NCI-H2227 treated with DMSO at 0.1 percent for 48 hours (cell line): Measurements from ENCODE around the gene UST.
A peak's percentile ranks its signal among the peaks of the same experiment; 100 is the strongest.
"Not testable (repeated sequence)": the region's sequence is repeated elsewhere in the genome, so short reads cannot be mapped to it uniquely, and the experiment has no call there.

Experiments used
- DNase-seq: peaks from one replicate; lab custom pipeline; 2025; lab: John Stamatoyannopoulos, UW

UST gene

DNA sequence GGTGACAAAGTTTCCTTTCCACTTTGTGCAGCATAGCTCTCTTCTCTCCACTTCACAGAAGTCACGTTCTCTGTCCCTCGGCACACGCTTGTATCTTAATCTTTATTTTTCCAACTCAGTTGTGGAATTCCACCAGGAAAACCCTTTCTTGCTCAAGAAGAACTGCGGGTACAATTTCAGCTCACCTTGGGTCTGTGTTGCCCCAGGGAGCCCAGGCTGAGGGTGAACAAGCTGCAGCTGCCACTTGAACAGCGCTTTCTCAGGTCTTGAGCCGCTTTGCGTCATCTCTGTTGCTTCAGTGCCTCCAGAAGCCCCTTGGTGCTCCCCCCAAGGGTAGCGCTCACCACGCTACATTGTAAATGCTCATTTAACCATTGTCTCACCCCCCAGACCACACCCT lies 341.5 kb downstream of the UST start:
- DNase-seq: no peak

GRCh38 chr6:149089510-149089909 lies 342.7 kb downstream of the UST start:
- DNase-seq: no peak

- no peak for DNase-seq
These were observed 344.1 kb downstream of the UST start for GRCh38 chr6:149090937-149091336.

DNA sequence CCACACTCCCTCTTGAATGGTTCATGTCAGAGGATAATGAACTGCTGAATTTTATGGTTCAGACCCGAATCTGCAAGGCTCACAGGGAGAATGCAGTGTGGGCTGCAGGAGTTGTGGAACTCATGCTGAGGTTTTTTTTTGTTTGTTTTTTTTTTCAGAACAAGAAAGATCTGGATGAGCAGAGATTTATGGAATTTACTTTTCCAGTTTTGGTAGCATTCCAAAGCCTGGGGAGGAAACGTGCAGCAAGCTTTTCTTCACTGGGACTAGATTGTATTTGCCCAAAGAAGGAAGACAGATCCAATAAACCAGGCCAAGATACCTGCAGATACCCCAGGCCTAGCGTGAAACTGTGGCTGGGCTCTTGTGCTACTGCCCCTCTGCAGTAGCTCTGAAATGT lies 346.8 kb downstream of the UST start:
- no peak for DNase-seq

DNA sequence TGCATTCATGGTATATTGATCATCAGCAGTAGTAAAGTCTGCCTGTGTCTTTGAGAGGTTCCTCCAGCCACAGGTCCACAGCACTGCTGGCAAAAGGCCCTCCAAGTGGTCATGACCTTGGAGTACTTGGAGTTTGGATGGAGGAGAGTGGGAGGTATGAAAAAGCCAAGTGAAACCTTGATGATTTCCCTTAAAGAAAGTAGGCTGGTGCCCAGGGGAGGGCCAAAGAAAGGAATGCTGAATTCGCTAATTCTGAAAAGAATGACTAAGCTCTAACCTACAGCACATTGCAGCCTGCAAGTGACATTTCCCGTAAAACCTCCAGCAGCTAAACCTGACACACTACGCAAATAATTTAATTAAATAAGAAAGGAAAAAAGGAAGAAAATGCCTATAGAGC lies 347.3 kb downstream of the UST start:
- DNase-seq: no peak

GRCh38 chr6:149094934-149095351 lies 348.1 kb downstream of the UST start:
- peak; percentile 69 for DNase-seq

GRCh38 chr6:149095842-149096241 lies 349.0 kb downstream of the UST start:
- DNase-seq: no peak

DNA sequence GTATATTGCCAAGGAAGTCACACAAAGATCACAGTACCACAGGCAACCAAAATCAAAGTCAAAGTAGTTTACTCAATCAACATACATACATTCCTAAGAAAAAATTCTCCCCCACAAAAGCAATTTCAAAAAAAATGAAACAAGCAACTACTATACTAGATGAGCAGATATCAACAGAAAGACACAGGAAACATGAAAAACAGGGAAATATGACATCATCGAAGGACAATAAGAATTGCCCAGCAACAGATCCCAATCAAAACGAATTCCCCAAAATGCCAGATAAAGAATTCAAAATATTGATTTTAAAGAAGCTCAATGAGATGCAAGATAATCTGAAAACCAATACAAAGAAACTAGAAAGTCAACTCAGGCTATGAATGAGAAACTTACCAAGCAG lies 351.0 kb downstream of the UST start:
- no peak for DNase-seq

- no peak for DNase-seq
These were observed 352.0 kb downstream of the UST start for GRCh38 chr6:149098700-149099276.

DNA sequence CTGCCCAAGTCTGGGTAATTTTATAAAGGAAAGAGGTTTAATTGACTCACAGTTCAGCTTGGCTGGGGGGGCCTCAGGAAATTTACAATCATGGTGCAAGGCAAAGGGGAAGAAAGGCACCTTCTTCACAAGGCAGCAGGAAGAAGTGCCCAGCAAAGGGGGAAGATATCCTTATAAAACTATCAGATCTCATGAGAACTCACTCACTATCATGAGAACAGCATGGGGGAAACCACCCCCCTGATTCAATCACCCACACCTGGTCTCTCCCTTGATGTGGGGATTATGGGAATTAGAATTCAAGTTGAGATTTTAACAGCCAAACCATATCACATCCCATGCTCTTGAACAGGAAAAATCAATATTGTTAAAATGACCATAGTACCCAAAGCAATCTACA lies 355.5 kb downstream of the UST start:
- DNase-seq: no peak

- DNase-seq: not testable (repeated sequence)
These were observed 357.1 kb downstream of the UST start for GRCh38 chr6:149103950-149104349.

DNA sequence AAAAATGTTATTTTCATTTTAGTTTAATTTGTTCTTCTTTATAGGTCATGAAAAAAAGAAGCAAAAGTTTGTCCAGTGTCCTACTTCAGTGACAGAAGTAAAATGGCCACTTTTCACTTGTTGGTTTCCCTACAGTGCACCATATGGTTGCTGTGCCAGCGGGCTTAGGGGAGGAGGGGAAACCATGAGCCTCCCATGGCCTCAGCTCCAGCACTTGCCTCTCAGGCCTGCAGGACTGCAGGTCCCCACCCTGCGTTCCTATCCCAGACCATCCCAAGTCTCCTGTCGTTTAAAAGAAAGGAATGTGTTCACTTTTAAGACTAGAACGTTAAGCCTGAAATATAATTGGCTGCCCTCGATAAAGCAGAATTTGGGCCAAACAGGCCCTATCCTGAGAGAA lies 360.7 kb downstream of the UST start:
- no peak for DNase-seq

GRCh38 chr6:149108038-149108748 lies 361.4 kb downstream of the UST start:
- DNase-seq: no peak

DNA sequence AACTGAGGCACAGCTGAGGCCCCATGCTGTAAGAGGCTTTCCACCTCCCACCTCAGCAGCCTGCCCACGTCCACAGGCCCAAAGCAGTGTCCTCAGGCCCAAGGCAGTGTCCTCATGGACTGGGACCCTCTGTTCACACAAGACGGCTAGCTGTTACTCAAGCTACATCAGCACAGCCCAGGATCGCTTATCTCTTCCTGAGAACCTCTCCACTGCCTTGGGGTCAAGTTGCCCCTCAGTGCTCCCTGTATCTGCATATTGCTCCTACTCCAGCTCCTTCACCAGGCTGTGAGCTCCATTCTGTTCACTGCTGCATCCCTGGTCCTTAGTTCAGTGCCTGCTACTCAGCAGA lies 361.9 kb downstream of the UST start:
- no peak for DNase-seq

DNA sequence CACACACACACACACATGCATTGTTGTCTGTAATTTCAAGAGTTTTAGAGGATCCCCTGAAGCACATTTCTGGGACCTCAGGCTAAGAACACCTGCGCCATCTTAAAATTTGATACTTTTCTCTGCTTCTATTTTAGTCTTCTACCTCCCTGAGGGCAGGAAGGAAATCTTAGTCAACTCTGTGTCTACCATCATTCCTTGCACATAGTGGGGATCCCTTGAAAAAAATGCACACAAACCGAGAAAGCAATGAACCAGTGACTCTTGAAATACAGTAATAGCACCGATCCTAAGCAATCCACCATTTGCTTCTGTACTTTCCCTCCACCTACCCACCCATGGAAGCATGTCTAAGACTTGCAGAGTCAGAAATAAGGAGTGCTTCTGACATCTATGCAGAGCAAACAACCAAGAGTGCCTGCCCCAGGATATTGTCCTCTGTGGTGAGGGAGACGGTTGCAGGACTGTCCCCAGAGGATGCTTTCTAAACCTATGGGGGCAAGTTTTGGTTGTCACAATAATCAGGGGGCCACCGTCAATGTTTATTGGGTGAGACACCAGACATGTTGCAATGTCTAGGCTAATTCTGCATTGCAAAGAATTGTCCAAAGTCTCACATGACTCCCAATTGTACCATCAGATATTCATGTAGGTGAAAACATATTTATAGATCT lies 362.7 kb downstream of the UST start:
- no peak for DNase-seq

- no peak for DNase-seq
These were observed 364.8 kb downstream of the UST start for GRCh38 chr6:149111556-149112115.

DNA sequence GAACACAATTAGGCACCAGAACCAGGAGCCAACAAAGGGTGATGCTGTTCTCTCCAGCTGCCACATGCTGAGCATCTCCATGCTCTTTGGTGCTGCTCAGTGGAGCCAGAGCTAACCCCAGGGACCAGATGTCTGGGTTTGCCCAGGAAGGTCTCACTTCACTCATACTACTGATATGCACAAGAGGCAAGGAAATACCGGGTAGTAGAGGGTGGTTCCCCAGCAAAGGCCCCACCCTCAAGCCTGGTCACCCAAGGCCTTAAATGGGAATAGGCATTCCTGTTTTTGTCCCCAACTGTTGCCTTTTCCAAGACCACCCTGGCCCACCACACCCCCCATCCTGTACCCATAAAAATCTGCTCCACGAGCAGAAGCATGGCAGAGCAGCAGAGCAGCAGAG lies 366.1 kb downstream of the UST start:
- no peak for DNase-seq

GRCh38 chr6:149114167-149114566 lies 367.3 kb downstream of the UST start:
- DNase-seq: no peak

DNA sequence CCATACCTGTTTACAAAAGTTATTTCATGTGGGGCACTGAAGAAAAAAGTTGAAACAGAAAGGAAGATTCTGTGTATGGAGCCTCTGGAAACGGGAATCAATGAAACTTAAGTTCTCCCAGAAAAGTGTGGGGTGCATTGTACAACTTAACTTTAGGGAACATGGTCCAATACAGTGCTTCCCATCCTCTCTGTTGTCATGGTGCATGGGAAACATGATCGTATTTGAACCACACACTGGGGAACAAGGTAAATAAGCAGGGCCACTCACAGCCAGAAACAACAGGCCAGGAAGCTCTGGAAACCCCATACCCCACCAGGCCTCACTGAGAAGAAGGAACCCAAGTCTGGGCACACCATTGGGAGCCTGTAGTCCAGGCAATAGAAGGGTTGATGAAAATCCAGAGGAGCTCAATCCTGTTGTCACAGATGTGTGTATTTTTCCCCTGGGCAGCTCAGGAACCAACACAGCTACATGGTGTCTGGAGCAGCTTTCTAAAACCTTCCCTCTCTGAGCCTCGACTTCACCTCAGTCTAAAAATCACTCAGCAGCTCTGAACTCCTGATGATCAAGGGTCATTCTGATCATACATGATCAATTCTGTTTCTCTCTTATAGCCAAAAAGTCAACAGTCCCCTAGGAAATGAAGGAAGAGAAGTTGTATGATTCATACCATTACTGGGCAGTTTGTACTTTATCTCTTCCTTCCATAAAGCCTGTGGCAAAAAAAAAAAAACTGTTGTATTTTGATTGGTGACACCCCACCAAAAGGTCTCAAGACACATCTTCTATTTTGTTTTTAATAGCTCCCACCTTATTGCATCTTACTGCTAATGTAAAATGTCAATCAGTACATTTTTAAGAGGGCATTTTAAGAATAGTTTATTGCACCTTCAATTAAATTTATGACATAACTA lies 372.2 kb downstream of the UST start:
- no peak for DNase-seq

GRCh38 chr6:149122850-149123821 lies 376.3 kb downstream of the UST start:
- no peak for DNase-seq

- no peak for DNase-seq
These were observed 378.5 kb downstream of the UST start for GRCh38 chr6:149125309-149125708.
